NB4 (cell line): ENCODE results near the gene IMMP2L.

ENCODE experiments used
- CTCF ChIP-seq: IDR thresholded peaks from one replicate; pipeline ENCODE4 v1.5.1; 2012; ENCODE audit warnings: low read depth, low read length
- POLR2A ChIP-seq: IDR thresholded peaks from 2 replicates; pipeline ENCODE4 v1.6.1; 2011; ENCODE audit warnings: mild to moderate bottlenecking; ENCODE audit not compliant: insufficient read length; ENCODE audit errors: extremely low read depth

GRCh38 chr7:110941385-110941784 is 620.9 kb downstream of the IMMP2L start:
- TF ChIP-seq POLR2A (no peak), CTCF (no peak)
